Keratinocyte (primary cell): ENCODE measurements around the gene ZNF14. TPM values are rescaled to one million over a fixed set of nuclear protein-coding genes. Genes with fewer than 3 reads are reported as not detected.

Experiments used
- DNase-seq: peaks from one replicate; pipeline ENCODE4 v3.0.0-alpha.2; 2011; ENCODE audit warnings: low read depth, missing footprints, low spot score
- FAIRE-seq: peaks from 2 replicates; lab custom pipeline; 2011; peaks lifted over from hg19 to GRCh38; lab: Jason Lieb, UNC
- H2AFZ ChIP-seq: 2 replicates; pipeline ENCODE4 v1.6.0; 2012; ENCODE audit warnings: low read length, control low read depth, inconsistent platforms; ENCODE audit not compliant: control insufficient read depth
- H3K27ac ChIP-seq: 2 replicates; pipeline ENCODE4 v1.5.1; 2011; ENCODE audit warnings: low read length; ENCODE audit not compliant: control insufficient read depth, insufficient read depth
- H3K27me3 ChIP-seq: 3 replicates; pipeline ENCODE4 v1.6.0; 2011; ENCODE audit warnings: low read length; ENCODE audit not compliant: control insufficient read depth, insufficient read depth; ENCODE audit errors: extremely low read depth
- H3K36me3 ChIP-seq, 2 experiments: 2 replicates in 1 of 2; 3 replicates in 1 of 2; pipeline ENCODE4 v1.5.1; 2011; ENCODE audit warnings: low read length in 2 of 2, mild to moderate bottlenecking in 1 of 2; ENCODE audit not compliant: control insufficient read depth in 2 of 2, insufficient read depth in 2 of 2; ENCODE audit errors: extremely low read depth in 1 of 2
- H3K4me1 ChIP-seq: 3 replicates; pipeline ENCODE4 v1.5.1; 2011; ENCODE audit warnings: low read length; ENCODE audit not compliant: control insufficient read depth, insufficient read depth; ENCODE audit errors: extremely low read depth
- H3K4me2 ChIP-seq: 3 replicates; pipeline ENCODE4 v1.6.0; 2011; ENCODE audit warnings: low read depth, low read length; ENCODE audit not compliant: control insufficient read depth, insufficient read depth; ENCODE audit errors: extremely low read depth
- H3K4me3 ChIP-seq, 3 experiments: fragments of 200-600 bp in 1 of 3; sonication (generic) in 1 of 3; 2 replicates in 2 of 3; 3 replicates in 1 of 3; pipeline ENCODE4 v1.5.1; 2011 to 2016; ENCODE audit warnings: low read length in 3 of 3, mild to moderate bottlenecking in 3 of 3, control low read depth in 2 of 3, inconsistent platforms in 1 of 3, low read depth in 1 of 3, mixed read lengths in 1 of 3, mixed run types in 1 of 3, moderate library complexity in 1 of 3; ENCODE audit not compliant: control insufficient read depth in 2 of 3, insufficient read depth in 2 of 3; ENCODE audit errors: extremely low read depth in 1 of 3
- H3K79me2 ChIP-seq: 2 replicates; pipeline ENCODE4 v1.6.0; 2012; ENCODE audit warnings: low read length; ENCODE audit not compliant: control insufficient read depth, insufficient read depth
- H3K9ac ChIP-seq: 3 replicates; pipeline ENCODE4 v1.6.0; 2011; ENCODE audit warnings: low read length; ENCODE audit not compliant: control insufficient read depth, insufficient read depth; ENCODE audit errors: extremely low read depth
- H3K9me1 ChIP-seq: 3 replicates; pipeline ENCODE4 v1.6.0; 2011; ENCODE audit warnings: low read length; ENCODE audit not compliant: control insufficient read depth, insufficient read depth; ENCODE audit errors: extremely low read depth
- H3K9me3 ChIP-seq: 2 replicates; pipeline ENCODE4 v1.5.1; 2012; ENCODE audit warnings: low read depth, low read length; ENCODE audit not compliant: control insufficient read depth
- H4K20me1 ChIP-seq: 3 replicates; pipeline ENCODE4 v1.6.0; 2011; ENCODE audit warnings: low read length; ENCODE audit not compliant: control insufficient read depth, insufficient read depth; ENCODE audit errors: extremely low read depth
- EZH2 ChIP-seq: IDR thresholded peaks from one replicate; pipeline ENCODE4 v1.6.1; 2012; ENCODE audit warnings: inconsistent platforms, mild to moderate bottlenecking, low read length, moderate library complexity
- dilution Hi-C: fragments of 300-500 bp; cut with MboI; formaldehyde crosslinking; loops from one replicate; pipeline ENCODE4 v1.7.0; 2020; ENCODE audit warnings: low sequenced_read_pairs; ENCODE audit not compliant: extremely low pct_ligation_motif_present
- polyA plus RNA-seq, 5 experiments: library from polyadenylated mRNA; depleted of rRNA in 3 of 5; stranded (reverse) in 3 of 5; stranded (forward) in 1 of 5; unstranded in 1 of 5; fragments of >200 nt; gene quantifications; 1 replicate in 1 of 5; 2 replicates in 3 of 5; 3 replicates in 1 of 5; pipeline versions ENCODE4 v1.2.1 to v1.2.3, GENCODE V29; 2011 to 2012; ENCODE audit warnings: missing spikeins in 2 of 5, low read depth in 1 of 5, low replicate concordance in 1 of 5
- TF ChIP-seq, protein P1 (sequence below), 3 experiments: IDR thresholded peaks in 1 of 3; conservative IDR thresholded peaks in 1 of 3; optimal IDR thresholded peaks in 1 of 3; 2 replicates in 2 of 3; 3 replicates in 1 of 3; pipeline versions ENCODE3 to v1.5.1; 2011; ENCODE audit warnings: low read length in 3 of 3, mild to moderate bottlenecking in 3 of 3, moderate library complexity in 2 of 3, control low read depth in 1 of 3, inconsistent platforms in 1 of 3; ENCODE audit not compliant: insufficient read depth in 2 of 3; ENCODE audit errors: extremely low read depth in 1 of 3

The ZNF14 gene
- polyA plus RNA-seq, 1 donor (not counting 4 experiments of a cell fraction or from before 2014, with no cell fraction given), result 2.1 TPM

DNA sequence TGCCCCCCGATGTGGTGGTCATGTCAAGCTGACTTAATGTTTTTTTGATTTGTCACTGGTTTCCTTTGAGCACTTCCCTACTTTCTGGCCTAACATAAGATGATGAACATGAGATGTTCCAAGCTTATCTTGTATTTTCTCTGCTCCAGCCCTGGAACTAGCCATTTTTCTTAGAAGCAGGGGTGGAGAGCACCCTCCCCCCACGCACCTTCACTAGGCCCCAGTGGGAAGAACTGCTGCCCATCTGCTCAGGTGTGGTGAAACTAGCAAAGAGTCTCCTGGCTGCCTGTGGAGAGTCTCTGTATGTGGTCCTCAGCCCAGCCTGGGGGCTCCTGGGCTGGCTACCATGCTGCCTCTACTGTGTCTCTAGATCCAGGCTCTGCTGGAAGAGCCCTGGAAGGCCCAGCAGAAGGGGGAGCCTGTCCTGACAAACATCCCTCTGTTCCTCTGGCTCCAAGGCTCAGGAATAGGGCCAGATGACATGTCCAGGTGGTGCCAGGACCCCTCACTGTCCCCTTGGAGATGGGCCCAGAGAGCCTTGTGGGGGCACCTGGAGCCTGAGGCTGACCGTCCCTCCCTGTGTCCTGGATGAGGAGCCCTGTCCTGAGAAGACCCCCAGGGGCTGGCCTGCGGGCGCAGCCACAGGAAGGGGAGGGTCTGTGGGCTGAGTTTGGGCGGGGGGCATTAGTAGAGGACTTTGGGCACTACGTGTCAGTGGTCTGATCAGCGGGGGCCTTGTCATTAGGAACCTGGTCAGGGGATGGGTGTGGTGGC is 4.8 kb upstream of the ZNF14 start:
- no peak overlapping the region for H3K4me3 ChIP-seq
- no peak for FAIRE-seq
- H3K9ac ChIP-seq, result no peak overlapping the region
- dilution Hi-C loops, result no loop called here
- H3K9me3 ChIP-seq, result peaks cover 3% of the 10 kb centered on the region
- H3K79me2 ChIP-seq, result peaks cover 1% of the 10 kb centered on the region
- DNase-seq, result no peak
- no peaks in the 10 kb centered on the region for H3K4me1 ChIP-seq
- no peak overlapping the region for H3K27ac ChIP-seq
- no peaks in the 10 kb centered on the region for H4K20me1 ChIP-seq
- no peak for TF ChIP-seq EZH2
- TF ChIP-seq, protein P1, sequence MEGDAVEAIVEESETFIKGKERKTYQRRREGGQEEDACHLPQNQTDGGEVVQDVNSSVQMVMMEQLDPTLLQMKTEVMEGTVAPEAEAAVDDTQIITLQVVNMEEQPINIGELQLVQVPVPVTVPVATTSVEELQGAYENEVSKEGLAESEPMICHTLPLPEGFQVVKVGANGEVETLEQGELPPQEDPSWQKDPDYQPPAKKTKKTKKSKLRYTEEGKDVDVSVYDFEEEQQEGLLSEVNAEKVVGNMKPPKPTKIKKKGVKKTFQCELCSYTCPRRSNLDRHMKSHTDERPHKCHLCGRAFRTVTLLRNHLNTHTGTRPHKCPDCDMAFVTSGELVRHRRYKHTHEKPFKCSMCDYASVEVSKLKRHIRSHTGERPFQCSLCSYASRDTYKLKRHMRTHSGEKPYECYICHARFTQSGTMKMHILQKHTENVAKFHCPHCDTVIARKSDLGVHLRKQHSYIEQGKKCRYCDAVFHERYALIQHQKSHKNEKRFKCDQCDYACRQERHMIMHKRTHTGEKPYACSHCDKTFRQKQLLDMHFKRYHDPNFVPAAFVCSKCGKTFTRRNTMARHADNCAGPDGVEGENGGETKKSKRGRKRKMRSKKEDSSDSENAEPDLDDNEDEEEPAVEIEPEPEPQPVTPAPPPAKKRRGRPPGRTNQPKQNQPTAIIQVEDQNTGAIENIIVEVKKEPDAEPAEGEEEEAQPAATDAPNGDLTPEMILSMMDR (optimal IDR thresholded peaks at IDR 0.05 in 1 of 3, IDR thresholded peaks at IDR 0.05 in 1 of 3, conservative IDR thresholded peaks at IDR 0.05 in 1 of 3; ENCODE audit: extremely low read depth in 1 of 3, insufficient read depth in 2 of 3, low read length in 3 of 3), result no peak
- no peaks in the 10 kb centered on the region for H3K9me1 ChIP-seq
- no peak overlapping the region for H3K4me2 ChIP-seq
- no peaks in the 10 kb centered on the region for H3K36me3 ChIP-seq
- H2AFZ ChIP-seq, result no peak overlapping the region
- no peaks in the 10 kb centered on the region for H3K27me3 ChIP-seq

DNA sequence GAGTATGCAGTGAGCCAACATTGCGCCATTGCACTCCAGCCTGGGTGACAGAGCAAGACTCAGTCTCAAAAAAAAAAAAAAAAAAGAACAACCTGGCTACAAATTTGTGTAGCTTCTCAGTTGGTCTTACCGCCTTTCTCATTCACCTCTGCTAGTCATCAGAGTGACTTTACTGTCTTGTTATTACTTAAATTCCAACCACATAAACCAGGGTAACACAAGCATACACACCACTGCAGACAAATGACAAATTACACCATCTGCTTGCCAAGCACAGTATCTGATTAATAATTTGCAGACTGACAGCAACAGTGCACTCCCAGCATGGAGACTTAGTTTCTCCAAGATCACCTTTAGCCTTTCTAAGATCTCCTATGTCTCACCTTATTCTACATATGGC is 11.0 kb downstream of the ZNF14 start:
- no peak overlapping the region for H3K27ac ChIP-seq
- no peak overlapping the region for H3K4me2 ChIP-seq
- H2AFZ ChIP-seq, result no peak overlapping the region
- no peaks in the 10 kb centered on the region for H3K27me3 ChIP-seq
- no peak for FAIRE-seq
- H3K9me3 ChIP-seq, result peaks cover 2% of the 10 kb centered on the region
- DNase-seq, result no peak
- dilution Hi-C loops, result no loop called here
- no peaks in the 10 kb centered on the region for H3K36me3 ChIP-seq
- no peaks in the 10 kb centered on the region for H3K9me1 ChIP-seq
- no peaks in the 10 kb centered on the region for H4K20me1 ChIP-seq
- H3K79me2 ChIP-seq, result peaks cover 9% of the 10 kb centered on the region
- H3K4me1 ChIP-seq, result no peaks in the 10 kb centered on the region
- no peak overlapping the region for H3K9ac ChIP-seq
- TF ChIP-seq, protein P1 (optimal IDR thresholded peaks at IDR 0.05 in 1 of 3, IDR thresholded peaks at IDR 0.05 in 1 of 3, conservative IDR thresholded peaks at IDR 0.05 in 1 of 3; ENCODE audit: extremely low read depth in 1 of 3, insufficient read depth in 2 of 3, low read length in 3 of 3), result no peak
- no peak for TF ChIP-seq EZH2
- no peak overlapping the region for H3K4me3 ChIP-seq
